ENCODE measurements around the gene KIF12.

DNA sequence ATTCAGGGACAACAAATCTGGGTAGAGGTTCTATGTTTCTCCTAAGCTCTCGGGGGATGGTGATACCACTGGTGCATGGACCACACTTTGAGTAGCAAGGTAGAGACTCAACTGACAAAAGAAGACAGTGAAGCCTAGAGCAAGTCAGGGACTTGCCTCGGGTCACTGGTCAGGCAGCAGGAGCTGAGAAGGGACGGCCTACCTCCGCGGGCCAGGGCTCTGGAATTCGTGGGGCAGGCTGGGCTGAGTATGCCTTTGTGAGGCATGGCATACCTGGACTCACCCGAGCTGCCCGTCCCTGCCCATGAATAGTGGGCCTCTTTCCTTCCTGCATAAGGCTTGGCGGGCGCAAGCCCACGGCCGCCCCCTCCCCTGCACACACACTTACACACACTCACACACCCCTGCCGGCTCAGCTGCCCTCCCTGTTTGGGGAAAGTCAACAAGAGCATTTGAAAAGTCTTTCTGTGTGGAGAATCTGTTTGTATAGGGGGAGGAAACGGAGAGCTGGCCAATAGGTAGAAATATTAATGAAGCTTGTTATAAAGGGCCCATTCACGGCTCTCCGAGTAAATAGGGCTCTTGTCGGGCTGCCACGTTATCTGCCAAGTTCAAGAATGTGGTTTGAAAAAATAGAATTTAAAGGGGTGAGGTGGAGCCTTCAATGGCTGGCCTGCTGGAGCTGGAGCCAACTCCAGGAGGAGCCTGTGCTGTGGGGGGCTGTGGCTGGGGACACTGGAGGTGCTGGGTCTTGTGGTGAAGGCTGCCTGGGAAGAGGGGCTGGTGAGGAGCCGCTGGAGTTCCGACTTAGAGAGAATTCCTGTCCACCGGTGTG is 19.1 kb upstream of the KIF12 start:
- TF ChIP-seq, protein P1, sequence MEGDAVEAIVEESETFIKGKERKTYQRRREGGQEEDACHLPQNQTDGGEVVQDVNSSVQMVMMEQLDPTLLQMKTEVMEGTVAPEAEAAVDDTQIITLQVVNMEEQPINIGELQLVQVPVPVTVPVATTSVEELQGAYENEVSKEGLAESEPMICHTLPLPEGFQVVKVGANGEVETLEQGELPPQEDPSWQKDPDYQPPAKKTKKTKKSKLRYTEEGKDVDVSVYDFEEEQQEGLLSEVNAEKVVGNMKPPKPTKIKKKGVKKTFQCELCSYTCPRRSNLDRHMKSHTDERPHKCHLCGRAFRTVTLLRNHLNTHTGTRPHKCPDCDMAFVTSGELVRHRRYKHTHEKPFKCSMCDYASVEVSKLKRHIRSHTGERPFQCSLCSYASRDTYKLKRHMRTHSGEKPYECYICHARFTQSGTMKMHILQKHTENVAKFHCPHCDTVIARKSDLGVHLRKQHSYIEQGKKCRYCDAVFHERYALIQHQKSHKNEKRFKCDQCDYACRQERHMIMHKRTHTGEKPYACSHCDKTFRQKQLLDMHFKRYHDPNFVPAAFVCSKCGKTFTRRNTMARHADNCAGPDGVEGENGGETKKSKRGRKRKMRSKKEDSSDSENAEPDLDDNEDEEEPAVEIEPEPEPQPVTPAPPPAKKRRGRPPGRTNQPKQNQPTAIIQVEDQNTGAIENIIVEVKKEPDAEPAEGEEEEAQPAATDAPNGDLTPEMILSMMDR (conservative IDR thresholded peaks at IDR 0.05 in 1 of 2, IDR thresholded peaks at IDR 0.05 in 1 of 2; ENCODE audit: extremely low read depth in 1 of 2, insufficient read depth in 1 of 2, low read depth in 1 of 2, low read length in 2 of 2), result no peak
- no peak for TF ChIP-seq EZH2 (IDR thresholded peaks at IDR 0.05; ENCODE audit: borderline replicate concordance, low read length)

Data from mammary epithelial cell (primary cell).